ENCODE results near the gene IL17A.

DNA sequence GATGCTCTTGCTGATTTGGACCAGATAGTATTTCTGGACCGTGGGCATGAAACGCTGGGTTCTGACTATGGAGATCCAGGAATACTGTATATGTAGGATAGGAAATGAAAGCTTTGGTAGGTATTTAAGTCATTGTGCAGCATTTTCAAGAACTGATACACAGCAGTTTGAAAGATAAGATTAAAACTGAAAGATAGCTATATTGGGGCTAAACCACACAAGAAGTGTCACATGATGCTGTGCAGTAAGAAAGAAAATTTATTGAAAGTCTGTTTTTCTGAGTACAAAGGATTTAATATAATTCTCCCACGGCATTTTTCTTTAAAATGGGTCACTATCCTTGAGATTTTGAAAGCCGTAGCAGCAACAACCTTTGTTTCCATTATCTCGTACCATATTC, 305 bp downstream of the IL17A start:
- no peak for TF ChIP-seq FOS (IDR thresholded peaks at IDR 0.05; ENCODE audit: borderline replicate concordance, insufficient read depth, low read length)
- TF ChIP-seq, protein P1, sequence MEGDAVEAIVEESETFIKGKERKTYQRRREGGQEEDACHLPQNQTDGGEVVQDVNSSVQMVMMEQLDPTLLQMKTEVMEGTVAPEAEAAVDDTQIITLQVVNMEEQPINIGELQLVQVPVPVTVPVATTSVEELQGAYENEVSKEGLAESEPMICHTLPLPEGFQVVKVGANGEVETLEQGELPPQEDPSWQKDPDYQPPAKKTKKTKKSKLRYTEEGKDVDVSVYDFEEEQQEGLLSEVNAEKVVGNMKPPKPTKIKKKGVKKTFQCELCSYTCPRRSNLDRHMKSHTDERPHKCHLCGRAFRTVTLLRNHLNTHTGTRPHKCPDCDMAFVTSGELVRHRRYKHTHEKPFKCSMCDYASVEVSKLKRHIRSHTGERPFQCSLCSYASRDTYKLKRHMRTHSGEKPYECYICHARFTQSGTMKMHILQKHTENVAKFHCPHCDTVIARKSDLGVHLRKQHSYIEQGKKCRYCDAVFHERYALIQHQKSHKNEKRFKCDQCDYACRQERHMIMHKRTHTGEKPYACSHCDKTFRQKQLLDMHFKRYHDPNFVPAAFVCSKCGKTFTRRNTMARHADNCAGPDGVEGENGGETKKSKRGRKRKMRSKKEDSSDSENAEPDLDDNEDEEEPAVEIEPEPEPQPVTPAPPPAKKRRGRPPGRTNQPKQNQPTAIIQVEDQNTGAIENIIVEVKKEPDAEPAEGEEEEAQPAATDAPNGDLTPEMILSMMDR (IDR thresholded peaks at IDR 0.05; ENCODE audit: extremely low read depth in 1 of 2, insufficient read depth in 1 of 2, low read depth in 1 of 2, low read length in 2 of 2): no peak
- TF ChIP-seq POLR2A (IDR thresholded peaks at IDR 0.05; ENCODE audit: low read depth, low read length): no peak
- TF ChIP-seq, protein P2, sequence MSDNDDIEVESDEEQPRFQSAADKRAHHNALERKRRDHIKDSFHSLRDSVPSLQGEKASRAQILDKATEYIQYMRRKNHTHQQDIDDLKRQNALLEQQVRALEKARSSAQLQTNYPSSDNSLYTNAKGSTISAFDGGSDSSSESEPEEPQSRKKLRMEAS (IDR thresholded peaks at IDR 0.05; ENCODE audit: insufficient read depth, insufficient read length): no peak

Measured in endothelial cell of umbilical vein (primary cell).